ENCODE measurements around the gene AK5.

The AK5 gene, protein sequence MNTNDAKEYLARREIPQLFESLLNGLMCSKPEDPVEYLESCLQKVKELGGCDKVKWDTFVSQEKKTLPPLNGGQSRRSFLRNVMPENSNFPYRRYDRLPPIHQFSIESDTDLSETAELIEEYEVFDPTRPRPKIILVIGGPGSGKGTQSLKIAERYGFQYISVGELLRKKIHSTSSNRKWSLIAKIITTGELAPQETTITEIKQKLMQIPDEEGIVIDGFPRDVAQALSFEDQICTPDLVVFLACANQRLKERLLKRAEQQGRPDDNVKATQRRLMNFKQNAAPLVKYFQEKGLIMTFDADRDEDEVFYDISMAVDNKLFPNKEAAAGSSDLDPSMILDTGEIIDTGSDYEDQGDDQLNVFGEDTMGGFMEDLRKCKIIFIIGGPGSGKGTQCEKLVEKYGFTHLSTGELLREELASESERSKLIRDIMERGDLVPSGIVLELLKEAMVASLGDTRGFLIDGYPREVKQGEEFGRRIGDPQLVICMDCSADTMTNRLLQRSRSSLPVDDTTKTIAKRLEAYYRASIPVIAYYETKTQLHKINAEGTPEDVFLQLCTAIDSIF

DNA sequence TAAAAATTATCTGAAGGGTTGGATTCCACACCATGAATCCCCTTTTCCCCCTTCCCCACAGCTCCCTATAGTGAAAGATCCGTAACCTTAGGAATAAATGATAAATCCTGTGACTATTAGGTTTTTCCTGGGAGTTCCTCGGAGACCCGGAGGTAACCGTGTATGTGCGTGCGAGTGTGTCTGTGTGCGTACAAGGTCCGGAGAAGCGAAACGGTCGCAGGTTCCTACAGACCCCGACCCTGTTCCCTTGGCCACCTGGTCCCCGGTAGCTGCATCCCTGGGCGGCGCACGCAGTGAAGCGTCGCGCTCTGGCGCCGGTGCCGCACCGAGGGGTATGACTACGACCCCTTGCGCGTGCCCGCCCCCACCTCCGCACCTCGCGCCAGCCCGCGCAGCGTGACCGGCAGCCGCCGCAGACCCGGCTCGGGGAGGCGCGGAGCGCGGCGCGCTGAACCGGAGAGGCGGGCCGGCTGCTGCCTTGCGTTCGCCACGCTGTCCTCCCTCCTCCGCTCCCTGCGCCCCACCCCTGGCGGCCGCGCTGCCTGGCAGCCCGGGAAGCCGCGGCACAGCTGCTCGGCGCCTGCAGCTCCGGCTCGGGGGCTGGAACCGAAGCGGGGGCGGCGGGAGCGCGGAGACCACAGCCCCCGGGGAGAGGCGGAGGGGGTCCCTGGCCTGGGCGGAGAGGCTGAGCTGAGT is at the start of gene AK5:
Gene AK5, plus strand, starts transcription at position 529 of the 696 bp plus-strand sequence. CDS start 295 bp downstream, outside the sequence.
- peak; percentile 11 to 47 for DNase-seq (ENCODE audit: low read depth in 1 of 2, low spot score in 1 of 2)

DNA sequence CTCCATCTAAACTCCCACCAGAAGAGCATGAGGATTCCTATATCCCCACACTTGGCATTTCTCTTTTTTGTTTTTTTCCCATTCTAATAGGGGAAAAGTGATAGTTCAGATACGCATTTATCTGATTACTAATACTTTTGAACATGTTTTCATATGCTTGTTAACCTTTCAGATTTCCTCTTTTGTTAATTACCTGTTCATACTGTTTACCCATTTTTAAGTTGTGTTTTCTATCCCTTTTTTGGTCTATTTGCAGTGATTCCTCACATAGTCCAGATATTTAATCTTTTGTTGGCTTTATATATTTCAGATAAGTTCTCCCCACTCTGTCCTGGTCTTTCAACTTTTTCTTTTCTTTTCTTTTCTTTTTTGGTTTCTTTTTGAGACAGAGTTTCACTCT is 49.0 kb upstream of the AK5 start:
- DNase-seq (ENCODE audit: low read depth in 1 of 2, low spot score in 1 of 2) = no peak

DNA sequence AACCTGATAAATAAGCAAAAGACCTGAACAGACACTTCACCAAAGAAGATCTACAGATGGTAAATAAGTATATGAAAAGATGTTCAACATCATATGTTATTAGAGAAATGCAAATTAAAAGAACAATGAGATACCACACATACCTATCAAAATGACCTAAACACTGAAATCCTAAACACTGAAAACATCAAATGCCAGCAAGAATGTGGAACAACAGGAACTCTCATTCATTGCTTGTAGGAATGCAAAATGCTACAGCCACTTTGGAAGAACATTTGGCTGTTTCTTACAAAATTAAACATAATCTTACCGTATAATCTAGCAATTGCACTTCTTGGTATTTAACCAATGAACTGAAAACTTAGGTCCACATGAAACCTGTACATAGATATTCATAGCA is 47.7 kb upstream of the AK5 start:
- no peak for DNase-seq (ENCODE audit: low read depth in 1 of 2, low spot score in 1 of 2)

DNA sequence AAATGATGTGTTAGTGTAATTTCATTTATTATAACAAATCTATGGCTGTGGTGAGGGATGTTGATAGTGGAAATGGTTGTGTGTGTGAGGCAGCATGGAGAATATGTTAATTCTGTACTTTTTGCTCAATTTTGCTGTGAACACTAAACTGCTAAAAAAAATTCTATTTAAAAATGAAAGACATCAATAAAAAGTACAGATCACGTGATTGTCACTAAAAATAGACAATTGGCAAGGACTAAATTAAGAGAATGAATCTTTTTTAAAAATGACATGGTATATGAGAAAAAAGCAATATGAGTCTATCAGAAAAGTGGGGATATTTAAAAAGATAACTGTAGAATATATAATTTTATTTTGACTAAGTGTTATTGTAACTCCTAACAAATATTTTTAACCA is 46.9 kb upstream of the AK5 start:
- no peak for DNase-seq (ENCODE audit: low read depth in 1 of 2, low spot score in 1 of 2)

DNA sequence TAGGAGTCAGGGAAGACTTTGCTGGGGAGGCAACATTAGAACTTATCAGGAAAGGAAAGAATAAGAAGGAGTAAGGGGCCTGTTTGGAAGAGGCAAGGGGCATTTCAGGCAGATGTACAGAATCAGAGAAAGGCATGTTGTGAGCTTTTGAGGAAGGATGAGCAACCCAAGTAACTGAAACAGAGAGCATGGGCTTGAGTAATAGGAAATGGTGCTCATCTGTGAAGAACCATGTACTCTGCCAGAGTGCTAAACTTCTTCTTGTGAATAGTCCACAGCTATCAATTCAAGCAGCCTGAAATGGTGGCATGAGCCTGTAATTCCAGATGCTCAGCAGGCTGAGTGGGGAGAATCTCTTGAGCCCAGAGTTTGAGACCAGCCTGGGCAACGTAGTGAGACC is 43.4 kb upstream of the AK5 start:
- no peak for DNase-seq (ENCODE audit: low read depth in 1 of 2, low spot score in 1 of 2)

DNA sequence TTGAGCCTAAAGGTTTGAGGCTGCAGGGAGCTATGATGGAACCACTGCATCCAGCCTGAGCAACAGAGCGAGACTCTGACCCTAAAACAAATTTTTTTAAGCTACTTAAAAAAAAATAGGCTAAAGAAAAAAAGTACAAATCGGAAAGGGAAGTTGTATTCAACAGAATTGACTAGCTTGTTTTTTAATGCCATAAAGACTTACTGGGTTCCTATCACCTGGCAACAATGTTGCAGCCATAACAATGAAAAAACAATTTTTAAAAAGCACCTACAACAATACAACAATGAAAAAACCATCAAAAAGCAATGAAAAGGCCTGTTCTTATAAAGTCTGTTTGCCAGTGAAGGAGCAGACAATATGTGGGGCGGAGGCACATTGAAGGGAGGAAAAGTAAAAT is 42.5 kb upstream of the AK5 start:
- DNase-seq (ENCODE audit: low read depth in 1 of 2, low spot score in 1 of 2) = no peak

DNA sequence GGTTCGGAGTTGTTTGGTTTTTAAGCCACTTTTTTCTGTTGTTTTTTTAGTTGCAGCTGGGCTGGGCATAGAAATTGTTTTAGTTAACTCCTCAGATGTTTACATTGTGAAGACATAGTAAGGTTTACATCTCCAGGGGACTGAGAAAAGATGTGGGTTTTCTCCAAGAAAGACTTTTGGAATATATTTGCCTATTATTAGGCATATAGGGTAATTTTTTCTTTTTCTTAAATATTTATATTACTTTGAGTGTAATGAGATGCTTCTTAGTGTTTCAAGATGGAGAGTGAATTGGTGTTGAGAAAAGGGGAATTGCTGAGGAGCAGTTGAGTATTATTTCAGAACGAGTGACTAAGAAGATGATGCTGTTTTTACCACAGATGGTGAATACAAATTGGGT is 36.0 kb upstream of the AK5 start:
- no peak for DNase-seq (ENCODE audit: low read depth in 1 of 2, low spot score in 1 of 2)

DNA sequence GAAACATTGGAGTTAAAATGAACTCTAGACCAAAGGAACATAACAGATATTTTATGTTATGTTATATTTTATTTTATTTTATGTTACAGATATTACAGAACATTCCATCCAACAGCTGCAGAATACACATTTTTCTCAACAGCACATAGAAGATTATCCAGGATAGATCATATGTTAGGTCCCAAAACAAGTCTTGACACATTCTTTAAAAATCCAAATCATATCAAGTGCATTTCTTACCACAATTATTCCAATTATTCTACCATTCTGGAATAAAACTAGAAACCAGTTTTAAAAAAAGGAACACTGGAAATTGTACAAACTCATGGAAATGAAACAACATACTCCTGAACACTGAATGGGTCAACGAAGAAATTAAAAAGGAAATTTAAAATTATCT is 31.7 kb upstream of the AK5 start:
- no peak for DNase-seq (ENCODE audit: low read depth in 1 of 2, low spot score in 1 of 2)

DNA sequence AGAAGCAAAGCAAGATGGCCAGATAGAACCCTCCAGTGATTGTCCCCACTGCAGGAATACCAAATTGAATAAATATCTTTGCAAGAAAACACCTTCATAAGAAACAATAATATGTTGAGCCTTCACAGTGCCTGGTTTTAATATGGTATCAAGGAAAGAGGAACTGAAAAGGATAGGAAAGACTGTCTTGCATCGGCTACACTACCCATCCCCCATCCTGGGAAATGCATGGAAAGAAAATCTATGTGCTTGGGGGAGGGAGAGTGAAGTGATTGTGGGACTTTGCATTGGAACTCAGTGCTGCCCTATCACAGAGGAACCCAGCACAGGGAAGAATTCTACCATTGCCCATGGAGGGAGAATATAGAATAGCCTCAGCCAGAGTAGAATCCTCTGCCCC is 28.6 kb upstream of the AK5 start:
- DNase-seq (ENCODE audit: low read depth in 1 of 2, low spot score in 1 of 2) = no peak

DNA sequence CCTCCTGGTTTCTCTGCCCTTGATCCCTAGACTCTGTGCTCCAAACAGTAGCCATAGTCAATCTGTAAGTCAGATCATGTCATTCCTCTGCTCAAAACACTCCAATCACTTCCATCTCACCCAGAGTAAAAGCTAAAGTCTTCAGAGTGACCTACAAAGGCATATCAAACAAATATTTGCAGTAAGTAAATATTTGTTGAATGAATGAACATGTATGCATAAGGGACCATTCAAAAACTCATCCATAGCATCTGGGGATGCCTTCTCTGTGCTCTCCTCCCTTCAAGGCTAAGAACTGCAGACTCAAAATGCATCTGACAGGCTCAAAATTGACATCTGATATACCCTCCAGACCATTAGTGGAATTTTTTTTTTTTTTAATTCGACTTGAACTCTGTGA is 18.1 kb upstream of the AK5 start:
- DNase-seq (ENCODE audit: low read depth in 1 of 2, low spot score in 1 of 2) = no peak

DNA sequence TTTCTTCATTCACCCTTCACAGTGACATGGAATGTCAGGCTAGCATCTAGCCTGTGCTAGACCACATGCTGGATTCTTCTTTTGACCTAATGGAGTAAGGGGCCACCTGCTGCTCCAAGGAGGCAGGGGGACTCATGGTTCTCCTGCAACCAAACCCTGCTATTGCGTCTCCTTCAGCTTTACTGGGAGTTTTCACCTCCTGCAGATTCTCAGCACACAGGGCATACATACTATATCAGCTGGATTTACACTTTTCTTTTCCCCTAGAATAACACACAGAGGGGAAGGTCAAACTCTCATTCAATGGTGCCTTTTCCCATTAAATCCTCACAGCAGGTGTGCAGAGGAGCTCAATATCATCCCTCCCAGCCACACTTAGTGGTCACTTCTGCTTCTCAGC is 16.6 kb upstream of the AK5 start:
- no peak for DNase-seq (ENCODE audit: low read depth in 1 of 2, low spot score in 1 of 2)

DNA sequence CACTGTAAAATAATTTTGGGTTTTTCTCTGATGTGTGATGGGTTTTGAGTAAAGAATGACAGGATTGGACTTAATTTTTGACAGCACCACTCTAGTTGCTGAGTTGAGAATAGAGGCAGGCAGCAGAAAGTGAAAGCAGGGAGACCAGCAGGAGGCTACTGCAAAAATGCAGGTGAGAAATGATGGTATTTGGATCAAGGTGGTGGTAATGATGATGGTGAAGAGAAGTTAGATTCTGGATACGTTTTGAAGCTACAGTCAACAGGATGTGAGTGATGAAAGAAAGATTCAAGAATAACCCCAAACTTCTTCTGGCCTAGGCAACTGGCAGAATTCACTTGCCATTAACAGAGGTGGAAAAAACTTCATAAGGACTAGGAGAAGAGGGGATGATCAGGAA is 14.8 kb upstream of the AK5 start:
- DNase-seq (ENCODE audit: low read depth in 1 of 2, low spot score in 1 of 2) = no peak

DNA sequence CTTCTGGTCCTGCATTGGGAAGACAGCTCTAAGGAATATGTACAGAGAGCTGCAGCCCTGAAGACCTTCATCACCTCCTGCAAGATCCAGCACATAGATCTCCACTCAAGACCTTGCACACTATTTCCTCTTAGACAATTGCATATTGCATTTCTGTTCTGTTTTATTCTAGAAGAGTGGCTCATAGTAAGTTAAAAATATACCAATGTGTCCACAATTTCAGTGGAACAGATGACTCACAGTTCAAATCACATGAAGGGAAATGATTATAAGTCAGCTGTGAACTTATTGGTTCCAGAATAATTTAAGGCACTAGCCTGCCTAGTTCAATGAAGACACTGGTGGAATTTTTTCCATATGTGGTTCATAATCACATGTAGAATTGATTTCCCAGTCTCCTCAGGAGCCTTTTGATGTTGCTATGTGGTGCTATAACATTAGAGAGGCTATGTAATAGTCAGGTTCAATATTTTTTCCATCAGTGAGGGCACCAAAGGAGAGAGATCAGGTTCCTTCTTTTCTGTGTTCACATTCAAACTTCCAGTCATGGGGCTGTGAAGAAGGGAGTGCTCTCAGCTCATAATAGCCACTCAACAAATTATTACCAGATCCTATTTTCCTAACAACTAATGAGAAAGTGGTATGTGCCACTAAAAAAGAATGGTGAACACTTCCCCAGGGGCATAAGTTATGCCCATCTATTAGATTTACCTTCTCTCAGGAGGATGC is 9.8 kb upstream of the AK5 start:
- no peak for DNase-seq (ENCODE audit: low read depth in 1 of 2, low spot score in 1 of 2)

DNA sequence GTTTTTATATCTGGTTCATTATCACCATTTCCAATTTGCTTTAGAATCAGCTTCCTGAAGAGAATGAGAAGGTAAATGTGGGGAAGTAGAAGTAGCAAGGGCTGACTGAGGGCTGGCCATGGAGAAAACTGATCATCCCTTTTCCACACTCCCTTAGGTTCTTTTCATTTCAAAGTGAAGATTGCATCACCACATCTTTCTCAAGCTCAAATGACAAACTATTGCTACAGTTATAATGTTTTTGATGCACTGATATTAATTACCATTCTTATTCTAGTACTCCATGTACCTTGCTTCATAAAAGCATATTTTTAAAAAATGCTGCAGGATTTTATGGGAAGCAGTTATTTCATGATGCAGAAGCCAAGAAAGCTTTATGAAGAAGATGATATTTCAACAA is 7.9 kb upstream of the AK5 start:
- no peak for DNase-seq (ENCODE audit: low read depth in 1 of 2, low spot score in 1 of 2)

DNA sequence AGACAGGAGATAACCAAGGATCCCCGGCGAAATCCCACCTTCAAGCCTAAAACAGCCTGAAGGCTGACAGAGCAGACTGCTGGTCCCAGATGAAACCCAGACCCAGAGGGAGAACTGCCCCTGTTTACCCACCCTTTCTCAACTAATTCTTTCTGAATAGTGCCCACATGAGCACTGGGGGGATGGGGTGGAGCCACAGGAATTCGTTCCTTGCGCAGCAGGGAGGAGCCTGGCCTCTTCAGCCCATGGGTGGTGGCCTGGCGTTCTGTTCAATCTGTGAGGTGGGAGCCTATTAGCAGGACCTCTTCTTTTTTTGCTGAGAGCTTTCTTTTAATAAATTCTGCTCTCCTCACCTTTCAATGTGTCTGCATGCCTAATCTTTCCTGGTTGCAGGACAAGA is 6.6 kb upstream of the AK5 start:
- DNase-seq (ENCODE audit: low read depth in 1 of 2, low spot score in 1 of 2) = no peak

DNA sequence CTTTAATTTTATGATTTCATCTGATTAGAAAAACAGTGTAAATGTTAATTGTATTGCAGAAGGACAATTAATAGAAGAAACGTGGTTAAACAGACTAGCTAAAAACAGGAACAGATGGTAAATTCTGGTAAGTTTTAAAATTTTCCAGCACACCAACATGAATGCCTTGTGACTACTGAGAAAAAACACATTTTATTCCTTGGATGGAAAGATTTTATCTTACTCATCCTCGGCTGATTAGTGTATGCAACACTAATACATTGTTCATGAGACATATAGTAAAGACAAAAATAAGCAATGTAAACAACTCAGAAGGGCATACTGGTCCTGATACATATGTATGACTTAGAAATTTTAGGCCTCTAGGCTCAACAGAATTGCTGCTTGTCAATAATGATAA is 4.9 kb upstream of the AK5 start:
- DNase-seq (ENCODE audit: low read depth in 1 of 2, low spot score in 1 of 2) = no peak

DNA sequence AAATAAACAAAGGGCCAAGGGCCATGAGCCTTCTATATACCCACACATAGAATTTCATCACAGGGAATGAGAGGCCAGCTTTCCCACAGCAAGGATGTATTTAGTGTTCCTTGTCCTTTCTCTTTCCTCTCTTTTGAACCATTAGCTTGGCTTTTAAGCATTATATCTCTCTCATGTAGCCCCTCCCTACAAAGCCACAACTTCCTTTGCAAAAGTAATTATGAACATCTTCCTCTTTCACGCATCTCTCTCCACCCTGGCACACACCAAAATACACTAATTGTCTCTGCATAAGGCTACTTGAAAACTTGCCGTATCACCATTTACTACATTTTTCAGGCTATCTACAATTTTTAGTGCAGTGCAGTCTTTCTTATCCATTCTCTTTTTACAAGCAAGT is 1.9 kb upstream of the AK5 start:
- DNase-seq (ENCODE audit: low read depth in 1 of 2, low spot score in 1 of 2) = no peak

DNA sequence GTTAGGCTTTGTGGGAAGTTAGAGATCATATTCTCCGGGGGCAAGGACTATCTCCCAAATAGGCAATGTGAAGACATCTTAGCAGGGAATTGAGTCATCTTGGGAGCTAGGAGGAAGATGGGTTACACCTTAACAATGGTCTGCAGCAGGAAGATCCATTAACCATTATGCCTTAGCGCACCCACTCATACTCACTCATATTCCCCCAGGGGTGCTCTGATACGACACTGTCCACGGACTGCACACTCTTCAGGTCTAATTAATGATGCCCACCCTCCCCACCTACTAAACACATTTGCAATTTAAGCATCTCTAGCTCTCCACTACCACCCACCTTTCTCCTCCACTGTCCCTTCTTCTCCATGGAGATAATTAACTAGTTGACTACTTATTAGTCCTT is 857 bp upstream of the AK5 start:
- no peak for DNase-seq (ENCODE audit: low read depth in 1 of 2, low spot score in 1 of 2)

DNA sequence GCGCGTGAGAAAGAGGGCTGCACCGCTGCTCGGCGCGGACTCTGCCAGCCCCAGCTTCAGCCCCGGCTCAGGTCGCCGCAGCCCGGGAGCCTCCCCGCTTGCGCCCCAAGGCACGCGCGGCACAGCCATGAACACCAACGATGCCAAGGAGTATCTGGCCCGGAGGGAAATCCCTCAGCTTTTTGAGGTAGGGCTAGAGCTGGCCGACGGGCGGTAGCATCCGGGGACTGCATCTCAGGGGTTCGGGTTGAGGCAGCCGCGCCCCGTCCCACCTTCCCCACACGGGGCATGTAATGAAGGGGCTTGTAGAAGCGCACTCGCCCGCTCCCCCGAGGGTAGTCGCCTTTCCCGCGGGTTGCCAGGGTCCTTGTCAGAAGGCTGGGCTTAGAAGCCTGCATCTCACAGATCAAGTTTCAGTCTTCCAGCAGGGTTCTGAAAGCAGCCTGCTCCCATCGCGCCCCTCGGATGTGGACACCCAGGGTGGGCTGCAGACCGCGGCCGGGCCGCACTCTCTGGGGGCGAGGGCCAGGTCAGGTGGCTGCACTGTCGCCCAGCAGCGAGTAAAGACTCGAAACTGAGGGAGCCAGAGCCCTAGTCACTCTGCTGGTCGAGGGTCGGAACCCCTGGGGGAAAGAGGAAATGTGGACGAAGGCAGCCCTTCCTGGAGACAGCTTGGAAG is 507 bp downstream of the AK5 start:
- DNase-seq (ENCODE audit: low read depth in 1 of 2, low spot score in 1 of 2) = peak; percentile 4 to 14

DNA sequence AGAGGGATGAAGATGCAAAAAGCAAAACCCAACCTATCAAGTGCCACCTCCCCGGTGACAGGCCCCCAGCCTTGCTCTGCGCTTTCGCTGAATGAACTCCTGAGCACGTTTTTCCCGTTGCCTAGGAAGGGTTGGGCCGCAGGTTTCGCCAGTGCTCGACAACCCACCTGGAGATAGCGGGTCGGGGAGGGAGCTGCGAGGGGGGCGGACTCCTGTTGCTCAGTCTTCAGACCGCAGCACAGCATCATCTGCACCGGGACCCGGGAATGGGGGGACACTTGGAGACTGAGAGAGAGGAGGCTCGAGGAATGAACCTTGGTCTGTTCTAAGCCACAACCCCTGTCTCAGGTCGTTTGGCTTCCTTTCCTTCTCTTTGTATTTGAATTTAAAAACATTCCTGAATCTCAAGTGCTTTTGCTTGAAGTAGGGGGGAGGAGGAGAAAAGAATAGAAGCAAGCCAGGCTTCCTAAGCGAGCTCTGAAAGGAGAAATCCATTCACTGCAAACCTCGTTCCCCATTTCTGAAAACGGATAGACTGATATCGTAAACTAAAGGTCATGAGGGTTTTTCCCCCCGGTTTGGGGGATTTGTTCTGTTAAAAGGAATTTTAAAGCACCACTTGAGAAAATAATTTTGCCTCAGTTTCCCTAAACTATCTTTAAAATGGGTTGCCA is 1.2 kb downstream of the AK5 start:
- peak in 1 of 2 donors; percentile 16 for DNase-seq (ENCODE audit: low read depth in 1 of 2, low spot score in 1 of 2)
